Psoas muscle (tissue), 8 donors: ENCODE results near the gene FAM83G. TPM values are rescaled to one million over a fixed set of nuclear protein-coding genes. Genes with fewer than 3 reads are reported as not detected.

Source experiments
- ATAC-seq, 4 donors: fragments of 200-7000 bp; cut with Tn5 transposase; one replicate each; pipeline ENCODE4 v1.9.1; 2020; ENCODE audit warnings: moderate library complexity in 3 of 4, mild to moderate bottlenecking in 2 of 4
- DNase-seq, 2 donors: peaks; one replicate each; pipeline ENCODE4 v3.0.0-alpha.2; 2020
- H3K27ac ChIP-seq: fragments of 200-600 bp; one replicate; pipeline ENCODE4 v1.8.0; 2022
- H3K27me3 ChIP-seq, 3 donors: fragments of 200-600 bp in 1 of 3; one replicate each; pipeline versions ENCODE4 v1.6.1 to v1.8.0; 2013 to 2022; ENCODE audit warnings: low read length in 2 of 3, mild to moderate bottlenecking in 2 of 3, moderate library complexity in 1 of 3; ENCODE audit not compliant: insufficient read depth in 3 of 3
- H3K36me3 ChIP-seq, 2 donors: fragments of 200-600 bp in 1 of 2; one replicate each; pipeline versions ENCODE4 v1.6.1 to v1.8.0; 2013 to 2022; ENCODE audit warnings: low read depth in 1 of 2, mild to moderate bottlenecking in 1 of 2, moderate library complexity in 1 of 2; ENCODE audit not compliant: insufficient read depth in 1 of 2
- H3K4me1 ChIP-seq: fragments of 200-600 bp; one replicate; pipeline ENCODE4 v1.8.0; 2022
- H3K4me3 ChIP-seq: fragments of 200-600 bp; one replicate; pipeline ENCODE4 v1.8.0; 2022; ENCODE audit warnings: mild to moderate bottlenecking
- H3K9me3 ChIP-seq: fragments of 200-600 bp; one replicate; pipeline ENCODE4 v1.8.0; 2022
- CTCF ChIP-seq: fragments of 200-600 bp; IDR thresholded peaks from one replicate; pipeline ENCODE4 v1.8.0; 2022; ENCODE audit warnings: antibody characterized with exemption
- WGBS, 3 donors: extraction: QIAGEN DNeasy Blood & Tissue Kit; methylation state at CpG; one replicate each; pipeline versions ENCODE4 v1.1.6 to v1.1.7; 2013; 5-methylcytosine and 5-hydroxymethylcytosine counted together
- intact Hi-C, 2 donors: fragments of 100-400 bp; cut with DNase I; formaldehyde crosslinking; loops; one replicate each; pipeline versions ENCODE4 v1.11.0 to v1.14.2; 2022
- polyA plus RNA-seq, 3 donors: library from polyadenylated mRNA; stranded (reverse); fragments of 200-250 nt; gene quantifications; one replicate each; pipeline ENCODE4 v1.2.3, GENCODE V29; 2013
- total RNA-seq, 4 donors: library from RNA; stranded (reverse); fragmentation: NEBNext Ultra II Directional in 2 of 4; extraction: Animal tissue kit (Norgen Biotek cat#: 25700) in 2 of 4; gene quantifications; one replicate each; pipeline versions ENCODE4 v1.2.1 to v1.2.4, GENCODE V29; 2021 to 2023
- donor health status: healthy with polysubstance abuse.
- donor health status: DM: no; HTN: no; CAD: no; lungs with moderate emphysema.
- donor health status: Bipolar disorder and iron deficiency.
- donor health status: healthy.
- donor health status: DM: yes; HTN: yes; CAD: no.
- donor health status: DM: no; HTN: no; CAD: no.
- donor health status: DM: no; HTN: no; CAD: no.
- donor health status: DM: yes; HTN: yes; CAD: no.

FAM83G gene
- total and polyA plus RNA-seq, 7 donors = 7.0 to 65.6 (median 9.2) TPM

- DNase-seq (no peak), ATAC-seq (no peak)
- no peaks in the 10 kb centered on the region for H3K4me1 ChIP-seq
- no peaks in the 10 kb centered on the region for H3K9me3 ChIP-seq
- H3K27me3 ChIP-seq = peaks cover 0 to 5% (median 0%) of the 10 kb centered on the region in 3 donors
- H3K36me3 ChIP-seq = no peaks in the 10 kb centered on the region
- no peak overlapping the region for H3K4me3 ChIP-seq
- WGBS, 3 donors = 70 to 73% (median 73%) methylated on average over 2 of the region's 2 CpGs
- no peak for TF ChIP-seq CTCF
- H3K27ac ChIP-seq = no peak overlapping the region
- intact Hi-C loops = no loop called here
Observed at GRCh38 chr17:18938692-18939023, 65.9 kb downstream of the FAM83G start.

- no peak for DNase-seq
- Histone ChIP-seq H3K9me3 (no peaks in the 10 kb centered on the region), H3K4me3 (no peak overlapping the region), H3K36me3 (no peaks in the 10 kb centered on the region), H3K27ac (no peak overlapping the region), H3K27me3 (peaks cover 0 to 5% (median 0%) of the 10 kb centered on the region in 3 donors), H3K4me1 (no peaks in the 10 kb centered on the region)
- intact Hi-C loops = no loop called here
- ATAC-seq = no peak
- TF ChIP-seq CTCF = no peak
- 79 to 86% (median 79%) methylated on average over 8 of the region's 8 CpGs for WGBS, 3 donors
Observed at GRCh38 chr17:18937981-18938691, 66.4 kb downstream of the FAM83G start.

GRCh38 chr17:18933102-18934058 is 71.2 kb downstream of the FAM83G start:
- TF ChIP-seq CTCF = no peak
- H3K36me3 ChIP-seq = peaks cover 0 to 30% of the 10 kb centered on the region in 2 donors
- H3K27ac ChIP-seq = no peak overlapping the region
- H3K27me3 ChIP-seq = no peaks in the 10 kb centered on the region
- no peaks in the 10 kb centered on the region for H3K9me3 ChIP-seq
- DNase-seq (no peak), ATAC-seq (peak in 1 of 4 donors; percentile 48)
- H3K4me1 ChIP-seq = no peaks in the 10 kb centered on the region
- H3K4me3 ChIP-seq = no peak overlapping the region
- 59 to 64% (median 62%) methylated on average over 14 of the region's 14 CpGs for WGBS, 3 donors
- intact Hi-C loops = no loop called here

- WGBS, 3 donors = 64 to 72% (median 66%) methylated on average over 5 of the region's 5 CpGs
- Histone ChIP-seq H3K27me3 (no peaks in the 10 kb centered on the region), H3K36me3 (peaks cover 0 to 32% of the 10 kb centered on the region in 2 donors), H3K4me3 (no peak overlapping the region), H3K9me3 (no peaks in the 10 kb centered on the region), H3K27ac (no peak overlapping the region), H3K4me1 (no peaks in the 10 kb centered on the region)
- DNase-seq (no peak), ATAC-seq (no peak)
- no peak for TF ChIP-seq CTCF
- intact Hi-C loops = no loop called here
Observed at GRCh38 chr17:18932360-18933055, 72.1 kb downstream of the FAM83G start.
